Activated CD8-positive, alpha-beta memory T cell treated with anti-CD3 and anti-CD28 coated beads for 4 hours (primary cell): ENCODE measurements around the gene USF1.
"Not testable (repeated sequence)": the region's sequence is repeated elsewhere in the genome, so short reads cannot be mapped to it uniquely, and the experiment has no call there.

ENCODE experiments used
- DNase-seq, 2 donors: peaks; one replicate each; pipeline ENCODE4 v3.0.0-alpha.2; 2020; ENCODE audit warnings: low read depth in 2 of 2

Gene USF1

GRCh38 chr1:161019111-161019660 lies 26.6 kb downstream of the USF1 start:
- not testable (repeated sequence) for DNase-seq

- no peak for DNase-seq
These were observed 27.2 kb downstream of the USF1 start for GRCh38 chr1:161018631-161018930.

- DNase-seq: no peak
These were observed 27.8 kb downstream of the USF1 start for GRCh38 chr1:161017756-161018630.

- DNase-seq: not testable (repeated sequence)
These were observed 28.6 kb downstream of the USF1 start for GRCh38 chr1:161017181-161017580.

- not testable (repeated sequence) for DNase-seq
These were observed 29.1 kb downstream of the USF1 start for GRCh38 chr1:161016683-161017082.

- peak; percentile 32 to 43 for DNase-seq
These were observed 32.1 kb downstream of the USF1 start for GRCh38 chr1:161013488-161014230.

GRCh38 chr1:161013131-161013487 lies 32.7 kb downstream of the USF1 start:
- no peak for DNase-seq

GRCh38 chr1:161012420-161012819 lies 33.4 kb downstream of the USF1 start:
- DNase-seq: no peak

- no peak for DNase-seq
These were observed 36.1 kb downstream of the USF1 start for GRCh38 chr1:161009602-161010211.

- DNase-seq: no peak
These were observed 36.8 kb downstream of the USF1 start for GRCh38 chr1:161008869-161009510.

- no peak for DNase-seq
These were observed 38.4 kb downstream of the USF1 start for GRCh38 chr1:161007369-161007768.

- DNase-seq: no peak
These were observed 39.2 kb downstream of the USF1 start for GRCh38 chr1:161006563-161006962.

GRCh38 chr1:161001525-161001924 lies 44.3 kb downstream of the USF1 start:
- no peak for DNase-seq

GRCh38 chr1:161000736-161001480 lies 44.9 kb downstream of the USF1 start:
- DNase-seq: no peak

GRCh38 chr1:160999376-160999775 lies 46.4 kb downstream of the USF1 start:
- no peak for DNase-seq

GRCh38 chr1:160997323-160998038 lies 48.3 kb downstream of the USF1 start:
- DNase-seq: no peak

GRCh38 chr1:160996178-160996577 lies 49.6 kb downstream of the USF1 start:
- no peak for DNase-seq

- no peak for DNase-seq
These were observed 52.1 kb downstream of the USF1 start for GRCh38 chr1:160993544-160994193.

- DNase-seq: not testable (repeated sequence)
These were observed 53.7 kb downstream of the USF1 start for GRCh38 chr1:160992036-160992435.
